H1 (cell line): Measurements from ENCODE around the gene CBX4. TPM values are rescaled to one million over a fixed set of nuclear protein-coding genes. Genes with fewer than 3 reads are reported as not detected.

Experiments
- CTCF ChIA-PET: fragments of 300-600 bp; sonication (Branson Sonifier 250); formaldehyde crosslinking; loops from one replicate; lab custom pipeline; 2021; ENCODE audit not compliant: partially characterized antibody; lab: Charles Lee
- POLR2A ChIA-PET: fragments of 300-600 bp; sonication (Branson Sonifier 250); formaldehyde crosslinking; loops from one replicate; lab custom pipeline; 2021; ENCODE audit warnings: inconsistent platforms; ENCODE audit not compliant: partially characterized antibody; lab: Charles Lee
- DNase-seq, 2 experiments: peaks; one replicate each; pipeline versions ENCODE4 v3.0.0 to v3.0.0-alpha.2; 2010 to 2022; ENCODE audit warnings: low spot score in 2 of 2, low read depth in 1 of 2, mixed read lengths in 1 of 2
- FAIRE-seq: peaks from 2 replicates; lab custom pipeline; 2011; peaks lifted over from hg19 to GRCh38; lab: Jason Lieb, UNC
- H2AFZ ChIP-seq: 2 replicates; pipeline ENCODE4 v1.8.1; 2012; ENCODE audit warnings: low read length, inconsistent platforms
- H2AK5ac ChIP-seq: 2 replicates; pipeline ENCODE4 v1.6.1; 2013; ENCODE audit warnings: low read depth, low read length
- H2BK120ac ChIP-seq: replicated peaks from 2 replicates; pipeline ENCODE3; 2013; ENCODE audit warnings: low read depth, low read length, inconsistent platforms
- H2BK12ac ChIP-seq: 2 replicates; pipeline ENCODE4 v1.6.1; 2013; ENCODE audit warnings: low read depth, low read length
- H2BK15ac ChIP-seq: 2 replicates; pipeline ENCODE4 v1.6.1; 2013; ENCODE audit warnings: low read length
- H2BK20ac ChIP-seq: 2 replicates; pipeline ENCODE4 v1.6.1; 2013; ENCODE audit warnings: low read length
- H2BK5ac ChIP-seq: 2 replicates; pipeline ENCODE4 v1.6.1; 2013; ENCODE audit warnings: low read depth, low read length
- H3K14ac ChIP-seq: 2 replicates; pipeline ENCODE4 v1.6.1; 2013; ENCODE audit warnings: inconsistent platforms; ENCODE audit not compliant: insufficient read length
- H3K18ac ChIP-seq: 2 replicates; pipeline ENCODE4 v1.6.1; 2013; ENCODE audit warnings: low read length; ENCODE audit errors: extremely low read depth
- H3K23ac ChIP-seq: 2 replicates; pipeline ENCODE4 v1.6.1; 2013; ENCODE audit warnings: inconsistent platforms; ENCODE audit not compliant: insufficient read length
- H3K23me2 ChIP-seq: 2 replicates; pipeline ENCODE4 v1.6.1; 2013; ENCODE audit warnings: low read depth, low read length
- H3K27ac ChIP-seq: 2 replicates; pipeline ENCODE4 v1.6.1; 2011; ENCODE audit warnings: low read depth, low read length, inconsistent platforms
- H3K27me3 ChIP-seq, 4 experiments: replicated peaks in 1 of 4; 1 replicate in 1 of 4; 2 replicates in 3 of 4; pipeline versions ENCODE4 v1.6.1 to v1.8.1; 2011 to 2013; ENCODE audit warnings: low read length in 3 of 4, mild to moderate bottlenecking in 3 of 4, inconsistent platforms in 2 of 4, mixed read lengths in 2 of 4, moderate library complexity in 1 of 4; ENCODE audit not compliant: control insufficient read depth in 3 of 4, insufficient read depth in 3 of 4; ENCODE audit errors: extremely low read depth in 1 of 4
- H3K36me3 ChIP-seq, 4 experiments: 2 replicates each; pipeline versions ENCODE4 v1.6.1 to v1.8.1; 2011 to 2013; ENCODE audit warnings: mild to moderate bottlenecking in 4 of 4, low read length in 3 of 4, moderate library complexity in 2 of 4, control low read depth in 1 of 4, inconsistent platforms in 1 of 4; ENCODE audit not compliant: insufficient read depth in 4 of 4, control insufficient read depth in 2 of 4
- H3K4ac ChIP-seq: replicated peaks from 2 replicates; pipeline ENCODE3; 2013; ENCODE audit warnings: low read length, low read depth, mixed read lengths, inconsistent platforms; ENCODE audit not compliant: insufficient read length
- H3K4me1 ChIP-seq, 4 experiments: replicated peaks in 1 of 4; 1 replicate in 1 of 4; 2 replicates in 3 of 4; pipeline versions ENCODE4 v1.6.1 to v1.8.1; 2011 to 2013; ENCODE audit warnings: low read length in 3 of 4, inconsistent platforms in 2 of 4, mixed read lengths in 1 of 4; ENCODE audit not compliant: insufficient read depth in 4 of 4, control insufficient read depth in 3 of 4
- H3K4me2 ChIP-seq, 2 experiments: 2 replicates each; pipeline versions ENCODE4 v1.6.1 to v1.8.1; 2011 to 2013; ENCODE audit warnings: low read depth in 2 of 2, low read length in 2 of 2, control low read depth in 1 of 2, inconsistent platforms in 1 of 2, mild to moderate bottlenecking in 1 of 2; ENCODE audit not compliant: insufficient read depth in 1 of 2
- H3K4me3 ChIP-seq, 4 experiments: fragments of 200-600, 300-600 bp in 1 of 4; sonication (generic), shearing (Covaris generic), sonication (Bioruptor Twin) in 1 of 4; 2 replicates each; pipeline versions ENCODE4 v1.5.1 to v1.8.1; 2011 to 2016; ENCODE audit warnings: low read length in 4 of 4, low read depth in 3 of 4, control low read depth in 2 of 4, inconsistent platforms in 2 of 4, mild to moderate bottlenecking in 2 of 4, mixed read lengths in 1 of 4, moderate library complexity in 1 of 4; ENCODE audit not compliant: insufficient read depth in 2 of 4; ENCODE audit errors: extremely low read depth in 1 of 4
- H3K56ac ChIP-seq: replicated peaks from 2 replicates; pipeline ENCODE3; 2013; ENCODE audit warnings: low read depth, mild to moderate bottlenecking, mixed read lengths, low read length, inconsistent platforms; ENCODE audit not compliant: insufficient read length
- H3K79me1 ChIP-seq: 2 replicates; pipeline ENCODE4 v1.6.1; 2013; ENCODE audit warnings: low read depth, low read length, control low read depth
- H3K79me2 ChIP-seq, 2 experiments: 2 replicates each; pipeline versions ENCODE4 v1.6.1 to v1.8.1; 2012 to 2013; ENCODE audit warnings: low read length in 2 of 2, mild to moderate bottlenecking in 2 of 2, inconsistent platforms in 1 of 2; ENCODE audit not compliant: insufficient read depth in 2 of 2, control insufficient read depth in 1 of 2
- H3K9ac ChIP-seq, 4 experiments: replicated peaks in 1 of 4; 1 replicate in 1 of 4; 2 replicates in 3 of 4; pipeline versions ENCODE4 v1.6.1 to v1.8.1; 2011 to 2013; ENCODE audit warnings: low read depth in 3 of 4, low read length in 3 of 4, control low read depth in 2 of 4, mild to moderate bottlenecking in 2 of 4, moderate library complexity in 2 of 4, inconsistent platforms in 1 of 4; ENCODE audit errors: extremely low read depth in 1 of 4
- H3K9me3 ChIP-seq, 2 experiments: 2 replicates each; pipeline versions ENCODE4 v1.6.1 to v1.8.1; 2012 to 2013; ENCODE audit warnings: mild to moderate bottlenecking in 2 of 2, moderate library complexity in 2 of 2, control low read depth in 1 of 2, inconsistent platforms in 1 of 2, low read depth in 1 of 2, low read length in 1 of 2, mixed read lengths in 1 of 2; ENCODE audit not compliant: insufficient read depth in 2 of 2
- H4K20me1 ChIP-seq, 2 experiments: replicated peaks in 1 of 2; 2 replicates each; pipeline versions ENCODE3 to v1.8.1; 2011 to 2013; ENCODE audit warnings: inconsistent platforms in 2 of 2, low read length in 2 of 2, mild to moderate bottlenecking in 1 of 2; ENCODE audit not compliant: insufficient read depth in 2 of 2, control insufficient read depth in 1 of 2
- H4K5ac ChIP-seq: 2 replicates; pipeline ENCODE4 v1.6.1; 2013; ENCODE audit warnings: low read length, low read depth, mixed read lengths, inconsistent platforms; ENCODE audit not compliant: insufficient read length
- H4K8ac ChIP-seq: 2 replicates; pipeline ENCODE4 v1.8.0; 2013; ENCODE audit warnings: mild to moderate bottlenecking, moderate library complexity, low read length, inconsistent platforms; ENCODE audit not compliant: insufficient read depth; ENCODE audit errors: extremely low read depth
- H4K91ac ChIP-seq: replicated peaks from 2 replicates; pipeline ENCODE3; 2013; ENCODE audit warnings: low read length, mixed read lengths, inconsistent platforms; ENCODE audit not compliant: insufficient read length
- E2F6 ChIP-seq: IDR thresholded peaks from 2 replicates; pipeline ENCODE4 v1.6.1; 2012; ENCODE audit warnings: inconsistent platforms
- EZH2 ChIP-seq: fragments of 200-600 bp; sonication (generic); IDR thresholded peaks from 2 replicates; pipeline ENCODE4 v1.7.1; 2012; ENCODE audit warnings: low read depth, mild to moderate bottlenecking, moderate library complexity, low read length, inconsistent platforms; ENCODE audit not compliant: severe bottlenecking
- FOSL1 ChIP-seq: IDR thresholded peaks from 2 replicates; pipeline ENCODE4 v1.6.1; 2011; ENCODE audit warnings: mild to moderate bottlenecking, low read depth, low read length, moderate library complexity; ENCODE audit not compliant: insufficient read depth
- PHF8 ChIP-seq: fragments of 200-600 bp; sonication (generic); conservative IDR thresholded peaks from 2 replicates; pipeline ENCODE4 v1.7.1; 2012; ENCODE audit warnings: low read depth, mild to moderate bottlenecking, inconsistent platforms, low read length, moderate library complexity
- TAF7 ChIP-seq: optimal IDR thresholded peaks from 2 replicates; pipeline ENCODE3; 2011; ENCODE audit warnings: low read depth, mild to moderate bottlenecking, inconsistent platforms, low read length, moderate library complexity, borderline replicate concordance
- WGBS, 2 experiments: shearing (Covaris generic) in 1 of 2; methylation state at CpG; one replicate each; pipeline versions ENCODE4 v1.1.6 to v1.1.7; 2013 to 2015; ENCODE audit warnings: low lambda C conversion rate in 2 of 2, mixed read lengths in 2 of 2, inconsistent platforms in 1 of 2, low coverage in 1 of 2, missing lambda C conversion rate in 1 of 2; ENCODE audit not compliant: insufficient replicate concordance in 2 of 2, insufficient coverage in 1 of 2, insufficient read length in 1 of 2; ENCODE audit errors: extremely low coverage in 1 of 2, missing lambda C conversion rate in 1 of 2; 5-methylcytosine and 5-hydroxymethylcytosine counted together
- polyA plus RNA-seq, 7 experiments: library from polyadenylated mRNA; depleted of rRNA in 3 of 7; stranded (reverse) in 5 of 7; unstranded in 2 of 7; fragments of >200 nt in 5 of 7; fragments of 200-250 nt in 2 of 7; gene quantifications; 1 replicate in 5 of 7; 2 replicates in 1 of 7; 4 replicates in 1 of 7; pipeline versions ENCODE4 v1.2.1 to v1.2.3, GENCODE V29; 2011 to 2013; ENCODE audit warnings: missing spikeins in 2 of 7, mixed read lengths in 2 of 7
- total RNA-seq: library from RNA; stranded (reverse); fragmentation: NEBNext Ultra II Directional; extraction: Animal tissue kit (Norgen Biotek cat#: 25700); gene quantifications from 2 replicates; pipeline ENCODE4 v1.2.1, GENCODE V29; 2021
- TF ChIP-seq, protein P1 (sequence below), 3 experiments: IDR thresholded peaks; 1 replicate in 2 of 3; 2 replicates in 1 of 3; pipeline versions ENCODE4 v1.5.1 to v1.6.1; 2011; ENCODE audit warnings: low read length in 3 of 3, mild to moderate bottlenecking in 3 of 3, inconsistent platforms in 2 of 3, low read depth in 1 of 3, moderate library complexity in 1 of 3; ENCODE audit not compliant: insufficient read depth in 1 of 3; ENCODE audit errors: control extremely low read depth in 1 of 3

CBX4 gene
- total and polyA plus RNA-seq, 2 of the 8 experiments (the other 6 are each of a cell fraction or from before 2014, with no cell fraction given): 1.8 to 4.0 TPM

- Histone ChIP-seq H2BK12ac (no peak overlapping the region), H3K14ac (no peak overlapping the region), H3K79me2 (no peaks in the 10 kb centered on the region), H3K23me2 (no peaks in the 10 kb centered on the region; the same call in 1 of the 2 replicates), H4K91ac (no peak overlapping the region), H3K56ac (no peak overlapping the region), H3K27ac (no peak overlapping the region), H3K4ac (no peak overlapping the region), H3K4me2 (no peak overlapping the region), H3K4me3 (no peak overlapping the region), H3K9ac (no peak overlapping the region), H4K20me1 (peaks cover 0 to 3% of the 10 kb centered on the region in 2 experiments), H3K4me1 (peaks cover 0 to 4% (median 2%) of the 10 kb centered on the region in 4 experiments; a peak in 2 of 7 replicates), H3K23ac (no peak overlapping the region), H3K79me1 (no peaks in the 10 kb centered on the region), H3K9me3 (no peaks in the 10 kb centered on the region; a peak in 1 of 4 replicates), H3K27me3 (peaks cover 10 to 75% (median 51%) of the 10 kb centered on the region in 4 experiments), H2BK15ac (no peak overlapping the region), H3K36me3 (no peaks in the 10 kb centered on the region; a peak in 1 of 8 replicates), H2AFZ (no peak overlapping the region), H2BK5ac (no peak overlapping the region), H4K5ac (no peak overlapping the region), H3K18ac (no peak overlapping the region), H2AK5ac (no peak overlapping the region), H2BK20ac (no peak overlapping the region), H2BK120ac (no peak overlapping the region), H4K8ac (no peak overlapping the region)
- ChIA-PET POLR2A (interaction anchor here (1.4 to 15.2 kb wide), 2 partner anchors 11 to 14 kb away, joined by 5 to 374 read pairs; no protein-coding TSS in a partner anchor), CTCF (interaction anchor here (1.1 to 24.7 kb wide), 5 partner anchors 11 to 146 kb away, joined by 3 to 576 read pairs (median 10); partner anchors contain the start of gene CBX8)
- WGBS, 2 experiments: 98% methylated on average over 17 of the region's 17 CpGs; no CpG with 5 or more reads in 1 of the 2 experiments
- DNase-seq (no peak), FAIRE-seq (no peak)
- TF ChIP-seq PHF8 (no peak), EZH2 (no peak), FOSL1 (no peak), E2F6 (peak; percentile 58; the same call in 1 of the 2 replicates), TAF7 (no peak)
- TF ChIP-seq, protein P1, sequence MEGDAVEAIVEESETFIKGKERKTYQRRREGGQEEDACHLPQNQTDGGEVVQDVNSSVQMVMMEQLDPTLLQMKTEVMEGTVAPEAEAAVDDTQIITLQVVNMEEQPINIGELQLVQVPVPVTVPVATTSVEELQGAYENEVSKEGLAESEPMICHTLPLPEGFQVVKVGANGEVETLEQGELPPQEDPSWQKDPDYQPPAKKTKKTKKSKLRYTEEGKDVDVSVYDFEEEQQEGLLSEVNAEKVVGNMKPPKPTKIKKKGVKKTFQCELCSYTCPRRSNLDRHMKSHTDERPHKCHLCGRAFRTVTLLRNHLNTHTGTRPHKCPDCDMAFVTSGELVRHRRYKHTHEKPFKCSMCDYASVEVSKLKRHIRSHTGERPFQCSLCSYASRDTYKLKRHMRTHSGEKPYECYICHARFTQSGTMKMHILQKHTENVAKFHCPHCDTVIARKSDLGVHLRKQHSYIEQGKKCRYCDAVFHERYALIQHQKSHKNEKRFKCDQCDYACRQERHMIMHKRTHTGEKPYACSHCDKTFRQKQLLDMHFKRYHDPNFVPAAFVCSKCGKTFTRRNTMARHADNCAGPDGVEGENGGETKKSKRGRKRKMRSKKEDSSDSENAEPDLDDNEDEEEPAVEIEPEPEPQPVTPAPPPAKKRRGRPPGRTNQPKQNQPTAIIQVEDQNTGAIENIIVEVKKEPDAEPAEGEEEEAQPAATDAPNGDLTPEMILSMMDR (IDR thresholded peaks at IDR 0.05; ENCODE audit: control extremely low read depth in 1 of 3, insufficient read depth in 1 of 3, low read depth in 1 of 3, low read length in 3 of 3): no peak
These were observed 15.0 kb downstream of the CBX4 start for GRCh38 chr17:79824234-79824633.
